Right lobe of liver (tissue), 4 donors: ENCODE measurements around the gene WWP2.

Experiments
- CTCF ChIP-seq, 4 donors: fragments of 200-600 bp in 3 of 4; fragments of 450-650 bp in 1 of 4; IDR thresholded peaks; one replicate each; pipeline versions ENCODE4 v1.5.1 to v1.8.0; 2016 to 2022; ENCODE audit warnings: antibody characterized with exemption in 4 of 4, mild to moderate bottlenecking in 2 of 4
- POLR2A ChIP-seq: fragments of 450-650 bp; IDR thresholded peaks from one replicate; pipeline ENCODE4 v1.6.1; 2017; ENCODE audit warnings: antibody characterized with exemption, mild to moderate bottlenecking
- donor health status: DM: no; HTN: no; CAD: no.
- donor health status: DM: no; HTN: no; CAD: no.
- donor health status: DM: no; HTN: yes; CAD: no.

DNA sequence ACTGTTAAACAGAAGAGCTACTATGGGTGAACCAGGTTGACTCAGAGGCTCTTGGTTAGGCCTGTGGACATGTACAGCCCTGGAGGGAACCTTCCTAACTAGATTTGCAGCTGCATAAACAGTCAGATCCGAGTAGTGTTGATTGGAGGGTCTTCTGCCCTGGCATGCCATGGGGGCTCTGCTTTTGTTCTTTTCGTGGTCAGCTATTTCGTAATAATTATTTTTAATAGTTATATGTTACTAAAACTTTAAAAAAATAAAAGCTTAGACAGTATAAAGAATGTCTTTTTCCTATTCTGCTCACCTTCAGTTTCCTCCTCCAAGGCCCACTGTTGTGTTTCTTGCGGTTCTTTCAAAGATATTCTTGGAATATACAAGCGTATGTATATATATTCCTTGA, 121.6 kb downstream of the WWP2 start:
- TF ChIP-seq CTCF (IDR thresholded peaks at IDR 0.05) (no peak), POLR2A (no peak)
